DMS114 treated with DMSO at 0.1 percent for 48 hours (cell line): ENCODE data around the gene FOXRED2.
"Not testable (repeated sequence)": the region's sequence is repeated elsewhere in the genome, so short reads cannot be mapped to it uniquely, and the experiment has no call there.

Experiments used
- DNase-seq: peaks from one replicate; lab custom pipeline; 2025; ENCODE audit not compliant: unreplicated experiment; lab: John Stamatoyannopoulos, UW

Gene FOXRED2

GRCh38 chr22:36519906-36520305 is 13.1 kb upstream of the FOXRED2 start:
- DNase-seq: not testable (repeated sequence)

DNA sequence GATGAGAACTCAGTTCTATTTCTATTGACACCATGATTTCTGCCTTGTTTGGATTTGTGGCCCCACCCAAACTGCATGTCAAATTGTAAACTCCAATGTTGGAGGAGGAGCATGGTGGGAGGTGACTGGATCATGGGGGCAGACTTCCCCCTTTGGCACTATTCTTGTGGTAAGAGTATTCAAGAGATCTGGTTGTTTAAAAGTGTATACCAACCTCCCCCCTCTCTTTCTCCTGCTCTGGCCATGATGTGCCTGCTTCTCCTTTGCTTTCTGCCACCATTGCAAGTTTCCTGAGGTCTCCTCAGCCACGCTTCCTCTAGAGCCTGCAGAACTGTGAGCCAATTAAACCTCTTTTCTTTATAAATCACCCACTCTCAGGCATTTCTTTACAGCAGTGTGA is 7.9 kb upstream of the FOXRED2 start:
- DNase-seq: no peak

GRCh38 chr22:36512991-36513390 is 6.2 kb upstream of the FOXRED2 start:
- no peak for DNase-seq

DNA sequence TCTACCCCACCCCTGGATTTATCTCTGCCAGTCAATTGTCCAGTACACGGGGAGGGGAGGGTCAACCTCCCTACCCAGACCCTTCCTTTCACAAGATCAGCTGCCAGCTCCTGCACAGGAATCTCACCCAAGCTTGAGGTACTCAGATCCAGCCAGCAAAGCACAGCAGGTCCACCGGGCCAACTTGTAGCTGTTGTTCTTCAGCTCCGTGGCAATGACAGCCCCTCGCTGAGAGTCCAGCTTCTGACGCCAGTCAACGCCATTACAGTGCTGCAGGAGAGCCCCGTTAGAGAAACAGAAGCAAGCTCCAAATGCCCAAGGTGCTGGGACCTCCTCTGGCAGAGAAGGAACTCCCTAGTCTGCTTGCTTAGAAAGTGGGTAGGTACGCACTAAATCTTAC is 5.5 kb upstream of the FOXRED2 start:
- DNase-seq: no peak

DNA sequence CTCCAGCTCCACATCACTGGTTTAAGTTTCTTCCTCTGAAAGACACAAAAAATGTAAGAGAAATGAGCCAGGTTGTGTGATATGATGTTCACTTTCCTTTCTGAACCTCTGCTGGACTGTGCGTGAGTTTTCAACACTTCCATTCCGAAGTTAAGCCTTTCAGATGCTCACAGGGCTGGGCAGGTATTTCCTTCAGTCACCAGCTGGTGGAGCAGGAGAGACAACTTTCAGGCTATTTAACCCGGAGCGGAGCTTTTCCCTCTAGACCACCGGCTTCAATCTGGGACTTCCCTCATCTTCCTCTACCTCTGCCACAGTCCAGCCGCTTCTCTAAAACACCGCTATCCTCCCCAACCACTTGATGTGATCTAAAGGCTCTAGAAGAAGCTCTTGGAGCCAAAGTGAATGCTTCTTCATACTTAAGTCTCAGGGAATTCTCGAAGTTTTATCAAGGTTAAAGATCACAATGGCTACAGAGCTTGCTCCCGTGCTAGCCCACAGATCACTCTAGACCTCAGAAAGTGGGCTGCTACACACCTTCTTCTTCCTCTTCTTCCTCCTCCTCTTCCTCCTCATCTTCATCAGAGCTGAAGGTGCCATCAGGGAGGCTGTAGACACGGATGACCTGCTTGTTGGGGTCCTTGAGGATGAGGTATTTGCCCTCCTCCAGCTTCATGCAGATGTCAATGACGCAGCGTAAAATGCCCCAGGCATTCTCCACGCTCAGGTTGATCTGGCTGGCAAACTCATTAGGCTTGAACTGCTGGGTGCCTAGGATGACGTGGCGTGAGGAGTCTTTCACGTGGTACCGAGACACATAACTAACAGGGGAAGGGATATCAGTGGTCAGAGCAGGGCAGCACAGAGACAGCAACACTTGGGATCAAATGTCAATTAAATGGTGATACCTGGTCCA is 4.4 kb upstream of the FOXRED2 start:
- peak; percentile 71 for DNase-seq

DNA sequence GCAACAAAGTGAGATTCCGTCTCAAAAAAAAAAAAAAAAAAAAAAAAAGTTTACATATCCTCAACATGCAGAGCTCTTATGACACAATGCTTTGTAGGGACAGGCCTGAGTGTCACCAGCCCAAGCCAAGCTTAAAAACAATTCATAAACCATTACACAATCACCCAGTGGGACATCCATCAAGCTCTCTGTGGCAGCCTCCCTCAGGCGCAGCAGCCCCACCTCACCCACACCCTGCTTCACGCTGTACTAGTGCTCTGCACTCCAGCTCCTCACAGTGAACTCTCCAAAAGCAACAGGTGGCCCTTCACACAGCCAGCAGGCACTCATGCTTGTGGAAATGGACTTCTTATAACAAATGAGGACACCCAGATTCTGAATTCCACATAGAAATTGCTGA is 3.5 kb upstream of the FOXRED2 start:
- DNase-seq: no peak

- no peak for DNase-seq
Measured at GRCh38 chr22:36507518-36508010, 724 bp upstream of the FOXRED2 start.

DNA sequence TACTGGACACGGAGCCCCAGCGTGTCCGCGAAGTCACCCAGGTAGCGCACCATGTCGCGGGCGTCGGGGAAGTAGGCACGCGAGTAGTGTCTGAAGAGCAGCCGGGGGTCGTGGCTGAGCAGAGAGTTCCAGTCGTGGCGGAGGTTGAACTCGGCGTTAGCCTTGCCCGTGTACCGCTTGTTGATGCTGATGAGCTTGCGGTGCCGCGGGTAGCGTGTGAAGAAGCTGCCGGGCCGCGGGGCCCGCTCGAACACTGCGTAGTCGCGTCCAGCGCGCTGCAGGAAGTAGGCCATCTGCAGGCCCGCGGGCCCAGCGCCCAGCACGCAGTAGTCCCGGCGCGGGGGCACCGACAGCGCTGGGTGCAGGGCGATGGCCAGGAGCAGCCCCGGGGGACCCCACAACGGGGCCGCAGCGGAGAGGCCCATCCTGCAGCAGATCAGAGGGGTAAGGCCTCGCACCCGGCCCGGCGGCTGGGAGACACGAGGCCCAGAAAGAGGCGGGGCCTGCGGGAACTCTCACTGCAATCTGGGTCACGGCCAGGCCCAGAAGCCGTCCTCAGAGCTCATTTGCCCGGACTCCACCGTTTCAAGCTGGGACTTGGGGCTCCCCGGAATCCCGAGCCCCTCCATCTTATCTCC is 723 bp downstream of the FOXRED2 start:
- no peak for DNase-seq

DNA sequence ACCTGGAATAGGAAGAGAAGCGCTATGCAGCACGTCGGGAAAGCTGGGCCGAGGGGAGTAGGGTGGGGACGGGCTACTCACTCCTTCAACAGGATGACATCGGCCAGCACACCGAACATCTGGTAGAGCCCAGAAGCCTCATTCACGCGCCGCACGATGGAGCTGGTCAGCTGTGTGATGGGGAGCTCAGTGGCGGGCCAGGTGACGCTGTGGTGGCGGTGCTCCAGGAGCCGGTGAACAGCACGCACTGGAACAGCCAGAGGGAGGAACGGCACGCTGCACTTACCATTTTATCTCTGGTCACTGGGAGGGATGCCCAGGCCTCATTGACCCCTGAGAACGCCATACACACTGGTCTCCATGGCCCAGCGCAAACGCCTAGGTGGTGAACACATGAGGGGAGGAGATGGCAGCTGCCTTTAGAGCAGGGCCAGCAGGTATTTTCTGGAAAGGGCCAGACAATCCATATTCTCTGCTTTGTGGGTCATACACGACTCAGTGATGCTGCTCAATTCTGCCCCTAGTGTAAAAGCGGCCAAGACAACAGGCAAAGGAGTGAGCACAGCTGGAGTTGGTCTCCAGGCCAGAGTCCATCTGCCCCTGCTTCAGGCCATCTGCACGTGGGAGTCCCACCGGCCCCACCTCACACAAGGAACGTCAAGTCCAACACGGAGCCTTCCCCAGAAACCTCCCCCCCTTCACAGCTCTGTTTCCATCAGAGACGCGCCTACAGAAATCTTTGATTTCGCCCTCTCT is 8.8 kb downstream of the FOXRED2 start:
- DNase-seq: no peak

GRCh38 chr22:36493690-36494110 is 13.1 kb downstream of the FOXRED2 start:
- no peak for DNase-seq

DNA sequence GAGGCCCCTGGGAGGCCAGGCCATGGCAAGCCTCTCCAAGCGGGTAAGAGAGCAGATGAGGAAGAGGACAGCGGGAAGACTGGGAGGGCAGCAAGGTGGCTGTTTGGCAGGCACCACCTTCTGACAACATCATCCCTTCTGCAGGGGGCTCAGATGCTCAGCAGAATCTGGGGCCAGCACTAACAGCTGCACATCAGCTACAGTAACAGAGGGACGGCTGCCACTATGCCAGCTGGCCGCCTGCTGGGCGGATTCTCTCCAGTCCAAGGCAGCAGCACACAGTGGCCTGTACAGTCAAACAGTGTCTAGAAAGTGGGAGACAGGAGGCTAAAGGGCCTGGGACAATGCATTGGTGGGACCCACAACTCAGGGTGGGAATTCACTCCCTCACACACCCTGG is 14.7 kb downstream of the FOXRED2 start:
- no peak for DNase-seq

- no peak for DNase-seq
Measured at GRCh38 chr22:36491155-36491554, 15.7 kb downstream of the FOXRED2 start.

- DNase-seq: no peak
Measured at GRCh38 chr22:36486619-36487384, 20.0 kb downstream of the FOXRED2 start.

DNA sequence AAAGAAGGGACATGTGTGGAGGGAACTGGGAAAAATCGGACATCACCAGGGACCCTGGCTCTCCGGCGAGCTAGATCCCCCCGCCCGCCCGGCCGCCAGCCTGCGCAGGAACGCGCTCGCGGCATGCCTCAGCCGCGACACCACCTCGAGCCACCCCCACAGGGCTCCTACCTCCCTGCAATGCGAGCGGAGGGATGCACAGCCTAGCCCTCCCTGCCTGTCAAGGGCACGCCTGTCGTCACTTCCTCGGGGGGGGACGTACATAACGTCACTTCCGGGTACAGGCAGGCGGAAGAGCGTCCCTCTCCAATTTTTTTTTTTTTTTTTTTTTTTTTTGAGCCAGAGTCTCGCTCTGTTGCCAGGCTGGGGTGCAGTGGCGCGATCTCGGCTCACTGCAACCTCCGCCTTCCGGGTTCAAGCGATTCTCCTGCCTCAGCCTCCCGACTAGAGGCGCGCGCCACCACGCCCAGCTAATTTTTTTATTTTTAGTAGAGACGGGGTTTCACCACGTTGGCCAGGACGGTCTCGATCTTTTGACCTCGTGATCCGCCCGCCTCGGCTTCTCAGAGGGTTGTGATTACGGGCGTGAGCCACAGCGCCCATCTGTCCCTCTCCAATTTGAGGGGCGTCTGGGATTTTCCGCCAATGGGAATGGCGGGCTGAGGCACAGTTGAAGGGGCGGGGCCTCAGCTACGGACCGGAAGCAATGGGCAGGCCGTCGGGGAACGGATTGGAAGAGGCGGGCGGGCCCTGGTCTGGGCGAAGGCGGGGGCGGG is 25.3 kb downstream of the FOXRED2 start, which contains the start of gene TXN2:
TSS of gene TXN2 (minus strand) at position 248 of the 776 bp plus-strand sequence. CDS start 803 bp downstream, outside the sequence.
- DNase-seq: peak; percentile 92

DNA sequence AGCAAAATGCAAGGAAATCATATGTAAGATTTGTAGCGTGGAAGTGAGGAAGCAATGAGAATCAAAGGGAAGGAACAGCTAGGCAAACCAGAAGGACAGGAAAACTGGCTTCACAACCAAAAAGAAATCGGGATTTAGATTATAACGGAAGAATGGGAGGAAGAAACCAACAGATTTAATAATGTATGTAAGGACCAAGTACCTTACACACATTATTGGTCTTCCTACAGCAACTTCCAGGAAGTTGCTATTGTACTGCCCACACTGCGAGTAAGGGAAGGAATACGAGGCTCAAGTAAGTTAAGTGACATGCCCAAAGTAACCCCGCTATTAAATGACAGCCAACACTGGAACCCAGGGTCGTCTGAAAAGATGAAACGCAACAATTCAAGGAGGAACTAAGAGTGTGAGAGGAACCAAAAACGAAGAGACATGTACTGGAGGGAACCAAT is 25.9 kb downstream of the FOXRED2 start:
- no peak for DNase-seq

- DNase-seq: no peak
Measured at GRCh38 chr22:36478966-36479365, 27.9 kb downstream of the FOXRED2 start.

DNA sequence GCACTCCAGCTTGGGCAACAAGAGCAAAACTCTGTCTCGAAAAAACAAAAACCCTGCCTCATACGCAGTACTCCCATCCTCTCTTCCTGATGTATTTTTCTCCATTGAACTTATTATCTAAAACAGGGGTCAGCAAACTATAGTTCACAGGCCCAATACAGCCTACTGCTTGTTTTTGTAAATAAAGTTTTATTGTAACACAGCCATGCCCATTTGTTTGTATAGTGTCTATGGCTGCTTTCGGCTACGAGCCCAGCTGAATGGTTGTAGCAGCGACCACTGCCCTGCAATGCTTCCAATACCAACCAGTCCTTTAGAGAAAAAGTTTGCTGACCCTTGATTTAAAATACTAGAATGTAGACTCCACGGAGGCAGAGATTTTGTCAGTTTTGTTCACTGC is 31.5 kb downstream of the FOXRED2 start:
- DNase-seq: no peak

DNA sequence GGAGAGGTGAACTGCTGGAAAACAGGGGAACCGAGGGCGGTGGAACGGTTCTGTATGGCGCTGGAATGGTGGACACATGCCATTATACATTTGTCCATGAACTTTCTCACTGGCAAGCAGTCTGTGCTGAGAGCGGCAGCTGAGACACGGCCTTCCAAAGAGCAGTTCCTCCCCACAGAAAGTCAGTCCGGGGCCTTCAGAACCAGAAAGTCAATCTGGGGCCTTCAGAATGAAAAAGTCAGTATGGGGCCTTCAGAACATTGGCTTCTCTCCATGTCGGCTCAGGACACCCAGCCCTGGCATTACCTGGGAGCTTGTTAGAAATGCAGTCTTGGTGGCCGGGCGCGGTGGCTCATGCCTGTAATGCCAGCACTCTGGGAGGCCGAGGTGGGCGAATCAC is 34.2 kb downstream of the FOXRED2 start:
- no peak for DNase-seq

DNA sequence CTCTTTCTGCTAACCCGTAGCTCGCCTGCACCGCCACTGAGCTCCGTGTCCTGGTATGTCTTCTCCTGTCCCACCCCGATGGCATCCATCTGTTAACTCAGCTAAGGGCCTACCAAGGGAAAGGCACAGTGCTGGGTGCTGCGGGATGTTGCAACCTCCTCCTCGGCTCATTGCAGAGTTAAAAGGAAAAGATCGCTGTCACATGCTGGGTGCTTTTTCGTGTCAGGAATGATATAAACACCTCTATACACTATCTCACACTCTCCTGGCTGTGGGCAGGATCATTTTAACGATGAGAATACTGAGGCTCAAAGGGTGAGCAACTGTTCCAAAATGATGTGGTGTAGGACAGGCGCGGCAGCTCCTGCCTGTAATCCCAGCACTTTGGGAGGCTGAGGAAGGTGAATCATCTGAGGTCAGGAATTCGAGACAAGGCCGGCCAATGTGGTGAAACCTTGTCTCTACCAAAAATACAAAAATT is 35.5 kb downstream of the FOXRED2 start:
- DNase-seq: no peak

- DNase-seq: no peak
Measured at GRCh38 chr22:36470994-36471331, 35.9 kb downstream of the FOXRED2 start.
